ENCODE data around the gene TMPRSS12. TPM values are rescaled to one million over a fixed set of nuclear protein-coding genes. Genes with fewer than 3 reads are reported as not detected.

The TMPRSS12 gene
- total and polyA plus RNA-seq, 2 donors (not counting 1 experiment from before 2014, with no cell fraction given) = not detected

GRCh38 chr12:50923361-50924130 lies 80.8 kb downstream of the TMPRSS12 start:
- peak overlapping the region; percentile 96 for H3K4me3 Mint-ChIP-seq
- no peaks in the 10 kb centered on the region for H3K9me3 Mint-ChIP-seq (ENCODE audit: insufficient read depth)
- TF ChIP-seq EZH2 (IDR thresholded peaks at IDR 0.05; ENCODE audit: borderline replicate concordance, insufficient read depth, low read depth, low read length, poor library complexity, severe bottlenecking) (no peak), CTCF (IDR thresholded peaks at IDR 0.05) (no peak)
- peaks cover 0 to 4% of the 10 kb centered on the region in 2 experiments for H3K36me3 ChIP-seq (replicated peaks in 1 of 2; ENCODE audit: control extremely low read depth in 1 of 2, control insufficient read depth in 1 of 2, extremely low read depth in 1 of 2, insufficient read depth in 2 of 2, low read length in 1 of 2)
- H3K9ac ChIP-seq (ENCODE audit: low read length) = peak overlapping the region; percentile 63
- ChIA-PET CTCF (interaction anchor here (1.1 to 10.0 kb wide), 3 partner anchors 10 to 98 kb away, joined by 5 to 94 read pairs (median 11); no protein-coding TSS in a partner anchor), POLR2A (interaction anchor here (0.7 to 0.9 kb wide), 3 partner anchors 9 to 98 kb away, joined by 3 read pairs; no protein-coding TSS in a partner anchor)
- no peak for ATAC-seq (ENCODE audit: low read depth)
- H3K4me1 Mint-ChIP-seq = peaks cover 54% of the 10 kb centered on the region
- DNase-seq = peak; percentile 57
- peaks cover 41% of the 10 kb centered on the region for H3K79me2 ChIP-seq (ENCODE audit: control insufficient read depth, insufficient read depth, low read length)
- intact Hi-C loops (cut with micrococcal nuclease) = loop anchor here (1.0 to 10.0 kb wide), 9 partner anchors 31 to 519 kb away; partner anchors contain the start of genes ATF1, DIP2B, LARP4 and POU6F1
- H3K4me1 ChIP-seq (ENCODE audit: control insufficient read depth in 2 of 2, insufficient read depth in 2 of 2, low read length in 2 of 2) = peaks cover 33% of the 10 kb centered on the region in 2 donors
- H2AFZ ChIP-seq (ENCODE audit: insufficient read depth, low read depth, low read length, poor library complexity, severe bottlenecking) = peak overlapping the region; percentile 67
- H3K27ac Mint-ChIP-seq = peak overlapping the region; percentile 98
- peak overlapping the region; percentile 76 for H3K4me2 ChIP-seq (replicated peaks; ENCODE audit: low read depth, low read length, poor library complexity, severe bottlenecking)
- no peaks in the 10 kb centered on the region for H3K27me3 Mint-ChIP-seq
- H3K27ac ChIP-seq (ENCODE audit: low read length in 2 of 2) = peak overlapping the region; percentile 81 to 91
- WGBS (ENCODE audit: insufficient coverage) = 33% methylated on average over 1 of the region's 8 CpGs
- no peaks in the 10 kb centered on the region for H3K9me3 ChIP-seq (ENCODE audit: control extremely low read depth in 1 of 3, control insufficient read depth in 2 of 3, insufficient read depth in 1 of 3, low read length in 2 of 3)
- peak overlapping the region; percentile 37 to 99 (median 75) for H3K4me3 ChIP-seq (ENCODE audit: control extremely low read depth in 1 of 5, extremely low read depth in 1 of 5, insufficient read depth in 1 of 5, low read depth in 2 of 5, low read length in 4 of 5)
- H4K20me1 ChIP-seq (ENCODE audit: control insufficient read depth, insufficient read depth, low read length, poor library complexity, severe bottlenecking) = peaks cover 10% of the 10 kb centered on the region
- no peaks in the 10 kb centered on the region for H3K27me3 ChIP-seq (replicated peaks in 1 of 4; ENCODE audit: control extremely low read depth in 1 of 4, control insufficient read depth in 3 of 4, insufficient read depth in 4 of 4, low read length in 3 of 4)

- ATAC-seq (ENCODE audit: low read depth) (peak; percentile 31), DNase-seq (no peak)
- H3K4me1 ChIP-seq (ENCODE audit: control insufficient read depth in 2 of 2, insufficient read depth in 2 of 2, low read length in 2 of 2) = peaks cover 39% of the 10 kb centered on the region in 2 donors
- ChIA-PET POLR2A (interaction anchor here (0.7 to 0.9 kb wide), 2 partner anchors 10 to 249 kb away, joined by 3 read pairs; partner anchors contain the start of gene TFCP2), CTCF (interaction anchor here (1.1 to 10.0 kb wide), 6 partner anchors 11 to 417 kb away, joined by 3 to 94 read pairs (median 8); partner anchors contain the start of gene ATF1)
- H3K4me1 Mint-ChIP-seq = peaks cover 58% of the 10 kb centered on the region
- H3K9me3 ChIP-seq (ENCODE audit: control extremely low read depth in 1 of 3, control insufficient read depth in 2 of 3, insufficient read depth in 1 of 3, low read length in 2 of 3) = no peaks in the 10 kb centered on the region
- H3K4me3 Mint-ChIP-seq = peak overlapping the region; percentile 96
- H3K27me3 ChIP-seq (replicated peaks in 1 of 4; ENCODE audit: control extremely low read depth in 1 of 4, control insufficient read depth in 3 of 4, insufficient read depth in 4 of 4, low read length in 3 of 4) = no peaks in the 10 kb centered on the region
- H3K79me2 ChIP-seq (ENCODE audit: control insufficient read depth, insufficient read depth, low read length) = peaks cover 46% of the 10 kb centered on the region
- H2AFZ ChIP-seq (ENCODE audit: insufficient read depth, low read depth, low read length, poor library complexity, severe bottlenecking) = peak overlapping the region; percentile 67
- H3K4me3 ChIP-seq (ENCODE audit: control extremely low read depth in 1 of 5, extremely low read depth in 1 of 5, insufficient read depth in 1 of 5, low read depth in 2 of 5, low read length in 4 of 5) = peak overlapping the region; percentile 37 to 99 (median 75)
- H3K9me3 Mint-ChIP-seq (ENCODE audit: insufficient read depth) = no peaks in the 10 kb centered on the region
- intact Hi-C loops (cut with micrococcal nuclease) = loop anchor here (1.0 to 10.0 kb wide), 9 partner anchors 31 to 519 kb away; partner anchors contain the start of genes ATF1, DIP2B, LARP4 and POU6F1
- peak overlapping the region; percentile 63 for H3K9ac ChIP-seq (ENCODE audit: low read length)
- H3K27ac Mint-ChIP-seq = peak overlapping the region; percentile 98
- H3K36me3 ChIP-seq (replicated peaks in 1 of 2; ENCODE audit: control extremely low read depth in 1 of 2, control insufficient read depth in 1 of 2, extremely low read depth in 1 of 2, insufficient read depth in 2 of 2, low read length in 1 of 2) = peaks cover 0 to 6% of the 10 kb centered on the region in 2 experiments
- H3K27ac ChIP-seq (ENCODE audit: low read length in 2 of 2) = peak overlapping the region; percentile 81 to 91
- peak overlapping the region; percentile 76 for H3K4me2 ChIP-seq (replicated peaks; ENCODE audit: low read depth, low read length, poor library complexity, severe bottlenecking)
- 0% methylated on average over 1 of the region's 4 CpGs for WGBS (ENCODE audit: insufficient coverage)
- H3K27me3 Mint-ChIP-seq = no peaks in the 10 kb centered on the region
- H4K20me1 ChIP-seq (ENCODE audit: control insufficient read depth, insufficient read depth, low read length, poor library complexity, severe bottlenecking) = peaks cover 14% of the 10 kb centered on the region
- TF ChIP-seq CTCF (IDR thresholded peaks at IDR 0.05) (no peak), EZH2 (IDR thresholded peaks at IDR 0.05; ENCODE audit: borderline replicate concordance, insufficient read depth, low read depth, low read length, poor library complexity, severe bottlenecking) (no peak)
Observed at GRCh38 chr12:50924131-50924438, 81.4 kb downstream of the TMPRSS12 start.

All from B cell (primary cell).